ENCODE results near the gene SORBS1. TPM values are rescaled to one million over a fixed set of nuclear protein-coding genes. Genes with fewer than 3 reads are reported as not detected.

Gene SORBS1
- total RNA-seq, 1 experiment from 2014 or later, result 4.1 TPM

- intact Hi-C loops (cut with micrococcal nuclease), result no loop called here
- DNase-seq (no peak), ATAC-seq (no peak)
- Histone ChIP-seq H3K79me2 (ENCODE audit: low read length) (no peaks in the 10 kb centered on the region), H2AFZ (ENCODE audit: low read length) (no peak overlapping the region), H3K4me3 (ENCODE audit: low read length) (no peak overlapping the region), H3K27ac (ENCODE audit: low read length) (no peak overlapping the region), H3F3A (ENCODE audit: low read length, unreplicated experiment) (no peaks in the 10 kb centered on the region), H3K36me3 (ENCODE audit: low read depth, low read length) (no peaks in the 10 kb centered on the region), H3K9ac (ENCODE audit: low read length) (no peak overlapping the region), H3K9me3 (ENCODE audit: low read length) (no peaks in the 10 kb centered on the region), H3K4me1 (ENCODE audit: insufficient read depth, low read length) (no peaks in the 10 kb centered on the region), H3K27me3 (ENCODE audit: low read length) (no peaks in the 10 kb centered on the region), H3K4me2 (ENCODE audit: low read length) (no peak overlapping the region), H4K20me1 (ENCODE audit: low read length) (no peaks in the 10 kb centered on the region), H3K9me2 (replicated peaks; ENCODE audit: low read length) (no peaks in the 10 kb centered on the region)
- no TSS peak for BruUV-seq (replicated peaks)
- TF ChIP-seq CTCF (conservative IDR thresholded peaks at IDR 0.05; ENCODE audit: low read depth, low read length), result no peak
- no peak for TF ChIP-seq EZH2phosphoT487 (IDR thresholded peaks at IDR 0.05; ENCODE audit: borderline replicate concordance, low read length)
- no peak for TF ChIP-seq EZH2 (IDR thresholded peaks at IDR 0.05; ENCODE audit: low read length, unreplicated experiment)
- POLR2A ChIA-PET (ENCODE audit: unreplicated experiment), result no interaction called here
- CTCF ChIA-PET, result no interaction called here
These were observed 78.5 kb downstream of the SORBS1 start for GRCh38 chr10:95482501-95483233.

DNA sequence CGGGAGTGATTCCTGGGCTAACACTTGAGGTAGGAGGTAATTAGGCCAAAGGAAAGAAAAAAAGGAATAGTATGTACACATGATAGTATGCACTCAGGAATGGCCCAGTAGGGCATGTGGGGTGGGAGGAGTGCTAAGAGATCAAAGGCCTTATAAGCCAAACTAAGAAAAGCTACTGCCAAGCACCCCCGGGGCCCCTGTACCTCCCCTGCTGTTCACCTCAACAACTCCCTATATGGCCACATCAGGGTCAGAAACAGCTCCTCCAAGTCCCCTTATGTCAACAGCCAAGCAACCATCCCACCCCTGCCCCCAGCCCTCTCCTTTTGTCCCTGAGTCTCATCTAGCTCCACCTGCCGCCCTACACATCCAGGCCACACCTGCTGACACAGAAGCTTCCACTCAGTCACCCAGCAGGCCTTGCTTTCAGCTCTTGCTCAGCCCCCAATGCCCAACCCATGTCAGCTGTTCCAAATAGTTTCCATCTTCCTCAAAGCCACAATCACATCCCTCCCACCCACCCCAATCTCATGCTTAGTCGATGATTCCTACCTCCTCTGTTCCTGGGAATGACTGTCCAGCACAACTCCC, 80.2 kb downstream of the SORBS1 start:
- Histone ChIP-seq H4K20me1 (ENCODE audit: low read length) (no peaks in the 10 kb centered on the region), H3K27me3 (ENCODE audit: low read length) (no peaks in the 10 kb centered on the region), H2AFZ (ENCODE audit: low read length) (no peak overlapping the region), H3K9ac (ENCODE audit: low read length) (no peak overlapping the region), H3K4me2 (ENCODE audit: low read length) (no peak overlapping the region), H3K4me3 (ENCODE audit: low read length) (no peak overlapping the region), H3K36me3 (ENCODE audit: low read depth, low read length) (no peaks in the 10 kb centered on the region), H3F3A (ENCODE audit: low read length, unreplicated experiment) (no peaks in the 10 kb centered on the region), H3K79me2 (ENCODE audit: low read length) (no peaks in the 10 kb centered on the region), H3K4me1 (ENCODE audit: insufficient read depth, low read length) (no peaks in the 10 kb centered on the region), H3K27ac (ENCODE audit: low read length) (no peak overlapping the region), H3K9me2 (replicated peaks; ENCODE audit: low read length) (no peaks in the 10 kb centered on the region), H3K9me3 (ENCODE audit: low read length) (no peaks in the 10 kb centered on the region)
- intact Hi-C loops (cut with micrococcal nuclease), result no loop called here
- ChIA-PET CTCF (no interaction called here), POLR2A (ENCODE audit: unreplicated experiment) (no interaction called here)
- TF ChIP-seq EZH2phosphoT487 (IDR thresholded peaks at IDR 0.05; ENCODE audit: borderline replicate concordance, low read length) (no peak), CTCF (conservative IDR thresholded peaks at IDR 0.05; ENCODE audit: low read depth, low read length) (no peak), EZH2 (IDR thresholded peaks at IDR 0.05; ENCODE audit: low read length, unreplicated experiment) (no peak)
- DNase-seq (no peak), ATAC-seq (no peak)
- BruUV-seq (replicated peaks), result no TSS peak
